ENCODE data around the gene F8. TPM values are rescaled to one million over a fixed set of nuclear protein-coding genes. Genes with fewer than 3 reads are reported as not detected.
A peak's percentile ranks its signal among the peaks of the same experiment; 100 is the strongest.

Gene F8
- total and polyA plus RNA-seq, 8 donors: 0.29 to 7.1 (median 3.7) TPM

- DNase-seq: no peak
- TF ChIP-seq POLR2AphosphoS5 (IDR thresholded peaks at IDR 0.05) (no peak), POLR2A (IDR thresholded peaks at IDR 0.05) (no peak), CTCF (IDR thresholded peaks at IDR 0.05) (no peak)
- no peaks in the 10 kb centered on the region for H3K27me3 ChIP-seq
- H3K4me1 ChIP-seq: no peaks in the 10 kb centered on the region
- intact Hi-C loops (cut with DNase I; ENCODE audit: low total_unique reads): no loop called here
- WGBS, 5 donors: 34 to 68% (median 40%) methylated on average over 3 of the region's 3 CpGs
- no peaks in the 10 kb centered on the region for H3K9me3 ChIP-seq
- no peak overlapping the region for H3K27ac ChIP-seq
- no peak overlapping the region for H3K4me3 ChIP-seq
- H3K36me3 ChIP-seq: no peaks in the 10 kb centered on the region
These were observed 35.5 kb downstream of the F8 start for GRCh38 chrX:154986826-154987575.

- Histone ChIP-seq H3K4me3 (peak overlapping the region in 3 of 4 donors; percentile 33 to 46 (median 37)), H3K36me3 (no peaks in the 10 kb centered on the region), H3K27ac (no peak overlapping the region), H3K9me3 (no peaks in the 10 kb centered on the region), H3K27me3 (no peaks in the 10 kb centered on the region), H3K4me1 (peaks cover 0 to 11% (median 4%) of the 10 kb centered on the region in 4 donors)
- TF ChIP-seq EP300 (IDR thresholded peaks at IDR 0.05) (no peak), POLR2AphosphoS5 (IDR thresholded peaks at IDR 0.05) (no peak), CTCF (IDR thresholded peaks at IDR 0.05) (no peak)
- intact Hi-C loops (cut with DNase I; ENCODE audit: low total_unique reads): no loop called here
- 10 to 24% (median 22%) methylated on average over 6 of the region's 6 CpGs for WGBS, 5 donors
- no peak for DNase-seq
These were observed 41.5 kb downstream of the F8 start for GRCh38 chrX:154981116-154981411.

GRCh38 chrX:154980330-154981115 is 42.0 kb downstream of the F8 start:
- Histone ChIP-seq H3K4me3 (peak overlapping the region; percentile 30 to 46 (median 35)), H3K27me3 (no peaks in the 10 kb centered on the region), H3K9me3 (no peaks in the 10 kb centered on the region), H3K27ac (peak overlapping the region in 1 of 5 donors; percentile 44), H3K36me3 (no peaks in the 10 kb centered on the region), H3K4me1 (peaks cover 0 to 11% (median 4%) of the 10 kb centered on the region in 4 donors)
- TF ChIP-seq CTCF (IDR thresholded peaks at IDR 0.05) (peak in 5 of 7 experiments; percentile 43 to 75 (median 56)), POLR2A (IDR thresholded peaks at IDR 0.05) (no peak), EP300 (IDR thresholded peaks at IDR 0.05) (no peak), POLR2AphosphoS5 (IDR thresholded peaks at IDR 0.05) (peak in 1 of 3 donors; percentile 39)
- intact Hi-C loops (cut with DNase I; ENCODE audit: low total_unique reads): no loop called here
- WGBS, 5 donors: 7 to 14% (median 14%) methylated on average over 10 to 11 of the region's 11 CpGs
- peak; percentile 80 to 87 for DNase-seq

GRCh38 chrX:154979629-154980028 is 42.9 kb downstream of the F8 start:
- no peak overlapping the region for H3K4me3 ChIP-seq
- intact Hi-C loops (cut with DNase I; ENCODE audit: low total_unique reads): no loop called here
- H3K9me3 ChIP-seq: no peaks in the 10 kb centered on the region
- no peak for TF ChIP-seq POLR2A (IDR thresholded peaks at IDR 0.05)
- TF ChIP-seq CTCF (IDR thresholded peaks at IDR 0.05): no peak
- TF ChIP-seq EP300 (IDR thresholded peaks at IDR 0.05): no peak
- TF ChIP-seq POLR2AphosphoS5 (IDR thresholded peaks at IDR 0.05): no peak
- 68 to 90% (median 79%) methylated on average over 4 of the region's 4 CpGs for WGBS, 5 donors
- H3K4me1 ChIP-seq: peaks cover 0 to 11% (median 4%) of the 10 kb centered on the region in 4 donors
- H3K27ac ChIP-seq: no peak overlapping the region
- no peaks in the 10 kb centered on the region for H3K36me3 ChIP-seq
- H3K27me3 ChIP-seq: no peaks in the 10 kb centered on the region
- DNase-seq: no peak
